H1 (cell line): ENCODE data around the gene ARHGAP21. TPM values are rescaled to one million over a fixed set of nuclear protein-coding genes. Genes with fewer than 3 reads are reported as not detected.

ENCODE experiments used
- CTCF ChIA-PET: fragments of 300-600 bp; sonication (Branson Sonifier 250); formaldehyde crosslinking; loops from one replicate; lab custom pipeline; 2021; ENCODE audit not compliant: partially characterized antibody; lab: Charles Lee
- POLR2A ChIA-PET: fragments of 300-600 bp; sonication (Branson Sonifier 250); formaldehyde crosslinking; loops from one replicate; lab custom pipeline; 2021; ENCODE audit warnings: inconsistent platforms; ENCODE audit not compliant: partially characterized antibody; lab: Charles Lee
- DNase-seq, 2 experiments: peaks; one replicate each; pipeline versions ENCODE4 v3.0.0 to v3.0.0-alpha.2; 2010 to 2022; ENCODE audit warnings: low spot score in 2 of 2, low read depth in 1 of 2, mixed read lengths in 1 of 2
- FAIRE-seq: peaks from 2 replicates; lab custom pipeline; 2011; peaks lifted over from hg19 to GRCh38; lab: Jason Lieb, UNC
- H2AFZ ChIP-seq: 2 replicates; pipeline ENCODE4 v1.8.1; 2012; ENCODE audit warnings: low read length, inconsistent platforms
- H2AK5ac ChIP-seq: 2 replicates; pipeline ENCODE4 v1.6.1; 2013; ENCODE audit warnings: low read depth, low read length
- H2BK120ac ChIP-seq: replicated peaks from 2 replicates; pipeline ENCODE3; 2013; ENCODE audit warnings: low read depth, low read length, inconsistent platforms
- H2BK12ac ChIP-seq: 2 replicates; pipeline ENCODE4 v1.6.1; 2013; ENCODE audit warnings: low read depth, low read length
- H2BK15ac ChIP-seq: 2 replicates; pipeline ENCODE4 v1.6.1; 2013; ENCODE audit warnings: low read length
- H2BK20ac ChIP-seq: 2 replicates; pipeline ENCODE4 v1.6.1; 2013; ENCODE audit warnings: low read length
- H2BK5ac ChIP-seq: 2 replicates; pipeline ENCODE4 v1.6.1; 2013; ENCODE audit warnings: low read depth, low read length
- H3K14ac ChIP-seq: 2 replicates; pipeline ENCODE4 v1.6.1; 2013; ENCODE audit warnings: inconsistent platforms; ENCODE audit not compliant: insufficient read length
- H3K18ac ChIP-seq: 2 replicates; pipeline ENCODE4 v1.6.1; 2013; ENCODE audit warnings: low read length; ENCODE audit errors: extremely low read depth
- H3K23ac ChIP-seq: 2 replicates; pipeline ENCODE4 v1.6.1; 2013; ENCODE audit warnings: inconsistent platforms; ENCODE audit not compliant: insufficient read length
- H3K23me2 ChIP-seq: 2 replicates; pipeline ENCODE4 v1.6.1; 2013; ENCODE audit warnings: low read depth, low read length
- H3K27ac ChIP-seq: 2 replicates; pipeline ENCODE4 v1.6.1; 2011; ENCODE audit warnings: low read depth, low read length, inconsistent platforms
- H3K27me3 ChIP-seq, 4 experiments: replicated peaks in 1 of 4; 1 replicate in 1 of 4; 2 replicates in 3 of 4; pipeline versions ENCODE4 v1.6.1 to v1.8.1; 2011 to 2013; ENCODE audit warnings: low read length in 3 of 4, mild to moderate bottlenecking in 3 of 4, inconsistent platforms in 2 of 4, mixed read lengths in 2 of 4, moderate library complexity in 1 of 4; ENCODE audit not compliant: control insufficient read depth in 3 of 4, insufficient read depth in 3 of 4; ENCODE audit errors: extremely low read depth in 1 of 4
- H3K36me3 ChIP-seq, 4 experiments: 2 replicates each; pipeline versions ENCODE4 v1.6.1 to v1.8.1; 2011 to 2013; ENCODE audit warnings: mild to moderate bottlenecking in 4 of 4, low read length in 3 of 4, moderate library complexity in 2 of 4, control low read depth in 1 of 4, inconsistent platforms in 1 of 4; ENCODE audit not compliant: insufficient read depth in 4 of 4, control insufficient read depth in 2 of 4
- H3K4ac ChIP-seq: replicated peaks from 2 replicates; pipeline ENCODE3; 2013; ENCODE audit warnings: low read length, low read depth, mixed read lengths, inconsistent platforms; ENCODE audit not compliant: insufficient read length
- H3K4me1 ChIP-seq, 4 experiments: replicated peaks in 1 of 4; 1 replicate in 1 of 4; 2 replicates in 3 of 4; pipeline versions ENCODE4 v1.6.1 to v1.8.1; 2011 to 2013; ENCODE audit warnings: low read length in 3 of 4, inconsistent platforms in 2 of 4, mixed read lengths in 1 of 4; ENCODE audit not compliant: insufficient read depth in 4 of 4, control insufficient read depth in 3 of 4
- H3K4me2 ChIP-seq, 2 experiments: 2 replicates each; pipeline versions ENCODE4 v1.6.1 to v1.8.1; 2011 to 2013; ENCODE audit warnings: low read depth in 2 of 2, low read length in 2 of 2, control low read depth in 1 of 2, inconsistent platforms in 1 of 2, mild to moderate bottlenecking in 1 of 2; ENCODE audit not compliant: insufficient read depth in 1 of 2
- H3K4me3 ChIP-seq, 4 experiments: fragments of 200-600, 300-600 bp in 1 of 4; sonication (generic), shearing (Covaris generic), sonication (Bioruptor Twin) in 1 of 4; 2 replicates each; pipeline versions ENCODE4 v1.5.1 to v1.8.1; 2011 to 2016; ENCODE audit warnings: low read length in 4 of 4, low read depth in 3 of 4, control low read depth in 2 of 4, inconsistent platforms in 2 of 4, mild to moderate bottlenecking in 2 of 4, mixed read lengths in 1 of 4, moderate library complexity in 1 of 4; ENCODE audit not compliant: insufficient read depth in 2 of 4; ENCODE audit errors: extremely low read depth in 1 of 4
- H3K56ac ChIP-seq: replicated peaks from 2 replicates; pipeline ENCODE3; 2013; ENCODE audit warnings: low read depth, mild to moderate bottlenecking, mixed read lengths, low read length, inconsistent platforms; ENCODE audit not compliant: insufficient read length
- H3K79me1 ChIP-seq: 2 replicates; pipeline ENCODE4 v1.6.1; 2013; ENCODE audit warnings: low read depth, low read length, control low read depth
- H3K79me2 ChIP-seq, 2 experiments: 2 replicates each; pipeline versions ENCODE4 v1.6.1 to v1.8.1; 2012 to 2013; ENCODE audit warnings: low read length in 2 of 2, mild to moderate bottlenecking in 2 of 2, inconsistent platforms in 1 of 2; ENCODE audit not compliant: insufficient read depth in 2 of 2, control insufficient read depth in 1 of 2
- H3K9ac ChIP-seq, 4 experiments: replicated peaks in 1 of 4; 1 replicate in 1 of 4; 2 replicates in 3 of 4; pipeline versions ENCODE4 v1.6.1 to v1.8.1; 2011 to 2013; ENCODE audit warnings: low read depth in 3 of 4, low read length in 3 of 4, control low read depth in 2 of 4, mild to moderate bottlenecking in 2 of 4, moderate library complexity in 2 of 4, inconsistent platforms in 1 of 4; ENCODE audit errors: extremely low read depth in 1 of 4
- H3K9me3 ChIP-seq, 2 experiments: 2 replicates each; pipeline versions ENCODE4 v1.6.1 to v1.8.1; 2012 to 2013; ENCODE audit warnings: mild to moderate bottlenecking in 2 of 2, moderate library complexity in 2 of 2, control low read depth in 1 of 2, inconsistent platforms in 1 of 2, low read depth in 1 of 2, low read length in 1 of 2, mixed read lengths in 1 of 2; ENCODE audit not compliant: insufficient read depth in 2 of 2
- H4K20me1 ChIP-seq, 2 experiments: replicated peaks in 1 of 2; 2 replicates each; pipeline versions ENCODE3 to v1.8.1; 2011 to 2013; ENCODE audit warnings: inconsistent platforms in 2 of 2, low read length in 2 of 2, mild to moderate bottlenecking in 1 of 2; ENCODE audit not compliant: insufficient read depth in 2 of 2, control insufficient read depth in 1 of 2
- H4K5ac ChIP-seq: 2 replicates; pipeline ENCODE4 v1.6.1; 2013; ENCODE audit warnings: low read length, low read depth, mixed read lengths, inconsistent platforms; ENCODE audit not compliant: insufficient read length
- H4K8ac ChIP-seq: 2 replicates; pipeline ENCODE4 v1.8.0; 2013; ENCODE audit warnings: mild to moderate bottlenecking, moderate library complexity, low read length, inconsistent platforms; ENCODE audit not compliant: insufficient read depth; ENCODE audit errors: extremely low read depth
- H4K91ac ChIP-seq: replicated peaks from 2 replicates; pipeline ENCODE3; 2013; ENCODE audit warnings: low read length, mixed read lengths, inconsistent platforms; ENCODE audit not compliant: insufficient read length
- ASH2L ChIP-seq: fragments of 200-600, 300-600 bp; sonication (generic); IDR thresholded peaks from one replicate; pipeline ENCODE4 v1.7.1; 2017; ENCODE audit warnings: low read length
- CREB1 ChIP-seq: IDR thresholded peaks from 2 replicates; pipeline ENCODE4 v1.6.1; 2012; ENCODE audit warnings: inconsistent platforms
- GTF2F1 ChIP-seq: IDR thresholded peaks from 2 replicates; pipeline ENCODE4 v1.6.1; 2012; ENCODE audit warnings: low read depth, low read length, improper control_type of control experiment, borderline replicate concordance
- JUN ChIP-seq: IDR thresholded peaks from 2 replicates; pipeline ENCODE4 v1.6.1; 2011; ENCODE audit warnings: low read depth, mild to moderate bottlenecking, improper control_type of control experiment, low read length
- JUND ChIP-seq: IDR thresholded peaks from 2 replicates; pipeline ENCODE4 v1.6.1; 2011; ENCODE audit warnings: mild to moderate bottlenecking, improper control_type of control experiment, low read length
- KDM1A ChIP-seq: fragments of 200-600, 300-600 bp; sonication (generic); IDR thresholded peaks from 2 replicates; pipeline ENCODE4 v1.7.1; 2016; ENCODE audit warnings: mild to moderate bottlenecking, low read length, borderline replicate concordance
- POLR2AphosphoS5 ChIP-seq: IDR thresholded peaks from 2 replicates; pipeline ENCODE4 v1.6.1; 2011; ENCODE audit warnings: low read depth, low read length
- RXRA ChIP-seq: IDR thresholded peaks from 2 replicates; pipeline ENCODE4 v1.6.1; 2011; ENCODE audit warnings: low read depth, mild to moderate bottlenecking, low read length, moderate library complexity; ENCODE audit not compliant: insufficient read depth
- SIRT6 ChIP-seq: IDR thresholded peaks from one replicate; pipeline ENCODE4 v1.7.1; 2012; ENCODE audit warnings: low read length, inconsistent platforms
- SP1 ChIP-seq: IDR thresholded peaks from 2 replicates; pipeline ENCODE4 v1.6.1; 2011; ENCODE audit warnings: low read depth, low read length
- WGBS, 2 experiments: shearing (Covaris generic) in 1 of 2; methylation state at CpG; one replicate each; pipeline versions ENCODE4 v1.1.6 to v1.1.7; 2013 to 2015; ENCODE audit warnings: low lambda C conversion rate in 2 of 2, mixed read lengths in 2 of 2, inconsistent platforms in 1 of 2, low coverage in 1 of 2, missing lambda C conversion rate in 1 of 2; ENCODE audit not compliant: insufficient replicate concordance in 2 of 2, insufficient coverage in 1 of 2, insufficient read length in 1 of 2; ENCODE audit errors: extremely low coverage in 1 of 2, missing lambda C conversion rate in 1 of 2; 5-methylcytosine and 5-hydroxymethylcytosine counted together
- polyA plus RNA-seq, 7 experiments: library from polyadenylated mRNA; depleted of rRNA in 3 of 7; stranded (reverse) in 5 of 7; unstranded in 2 of 7; fragments of >200 nt in 5 of 7; fragments of 200-250 nt in 2 of 7; gene quantifications; 1 replicate in 5 of 7; 2 replicates in 1 of 7; 4 replicates in 1 of 7; pipeline versions ENCODE4 v1.2.1 to v1.2.3, GENCODE V29; 2011 to 2013; ENCODE audit warnings: missing spikeins in 2 of 7, mixed read lengths in 2 of 7
- total RNA-seq: library from RNA; stranded (reverse); fragmentation: NEBNext Ultra II Directional; extraction: Animal tissue kit (Norgen Biotek cat#: 25700); gene quantifications from 2 replicates; pipeline ENCODE4 v1.2.1, GENCODE V29; 2021
- TF ChIP-seq, protein P1 (sequence below): IDR thresholded peaks from 2 replicates; pipeline ENCODE4 v1.6.1; 2012; ENCODE audit warnings: inconsistent platforms
- TF ChIP-seq, protein P2 (sequence below), 3 experiments: IDR thresholded peaks; 1 replicate in 2 of 3; 2 replicates in 1 of 3; pipeline versions ENCODE4 v1.5.1 to v1.6.1; 2011; ENCODE audit warnings: low read length in 3 of 3, mild to moderate bottlenecking in 3 of 3, inconsistent platforms in 2 of 3, low read depth in 1 of 3, moderate library complexity in 1 of 3; ENCODE audit not compliant: insufficient read depth in 1 of 3; ENCODE audit errors: control extremely low read depth in 1 of 3

The ARHGAP21 gene
- total and polyA plus RNA-seq, 2 of the 8 experiments (the other 6 are each of a cell fraction or from before 2014, with no cell fraction given) = 14.4 to 35.3 TPM

DNA sequence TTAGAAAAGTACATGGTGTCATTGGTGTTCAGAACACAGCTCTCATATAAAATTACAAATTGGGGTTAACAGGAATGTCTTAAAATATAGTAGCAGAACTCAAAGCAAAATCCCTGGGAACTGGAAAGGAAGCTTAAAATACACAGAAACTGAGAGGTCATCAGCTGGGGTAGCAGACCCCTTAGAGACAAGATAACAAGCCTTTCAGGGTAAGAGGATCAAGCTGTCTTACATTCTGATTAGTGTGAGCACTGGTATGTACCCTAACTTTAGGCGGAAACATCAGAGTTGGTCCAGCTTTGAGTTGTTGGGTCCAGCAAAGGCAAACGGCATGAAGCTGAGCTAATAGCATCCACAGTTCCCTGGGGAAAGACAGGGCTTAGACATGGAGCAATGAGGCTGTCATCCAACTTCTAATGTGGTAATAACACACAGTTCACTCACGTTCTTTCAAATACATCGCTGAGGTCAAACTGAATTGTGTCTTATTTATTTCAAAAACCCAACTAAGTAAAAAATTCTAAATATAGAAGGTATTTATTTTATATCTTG lies 32.6 kb downstream of the ARHGAP21 start:
- H3K4me2 ChIP-seq = no peak overlapping the region
- no peak overlapping the region for H3K9ac ChIP-seq
- H3K79me1 ChIP-seq = peaks cover 2% of the 10 kb centered on the region; the same call in 1 of the 2 replicates
- H2AK5ac ChIP-seq = no peak overlapping the region
- no peak overlapping the region for H2BK5ac ChIP-seq
- H3K23ac ChIP-seq = no peak overlapping the region
- H2BK15ac ChIP-seq = no peak overlapping the region
- no peak overlapping the region for H3K4ac ChIP-seq
- no peak overlapping the region for H2AFZ ChIP-seq
- no peaks in the 10 kb centered on the region for H3K4me1 ChIP-seq
- H2BK120ac ChIP-seq = no peak overlapping the region
- no peak overlapping the region for H3K14ac ChIP-seq
- DNase-seq = no peak
- no peaks in the 10 kb centered on the region for H3K36me3 ChIP-seq
- H3K27ac ChIP-seq = no peak overlapping the region
- no peak overlapping the region for H3K4me3 ChIP-seq
- H3K18ac ChIP-seq = no peak overlapping the region
- no peak overlapping the region for H2BK12ac ChIP-seq
- POLR2A ChIA-PET = no interaction called here
- no peak overlapping the region for H4K5ac ChIP-seq
- FAIRE-seq = no peak
- WGBS, 2 experiments = 87% methylated on average over 4 of the region's 4 CpGs; no CpG with 5 or more reads in 1 of the 2 experiments
- no peaks in the 10 kb centered on the region for H3K27me3 ChIP-seq
- no peak overlapping the region for H3K56ac ChIP-seq
- no peak overlapping the region for H4K8ac ChIP-seq
- H3K79me2 ChIP-seq = peaks cover 0 to 40% of the 10 kb centered on the region in 2 experiments; a peak in 2 of 4 replicates
- TF ChIP-seq GTF2F1 (no peak), SIRT6 (no peak), ASH2L (no peak), POLR2AphosphoS5 (no peak), SP1 (no peak), RXRA (no peak), CREB1 (no peak), JUN (no peak), JUND (no peak), KDM1A (no peak)
- TF ChIP-seq, protein P1, sequence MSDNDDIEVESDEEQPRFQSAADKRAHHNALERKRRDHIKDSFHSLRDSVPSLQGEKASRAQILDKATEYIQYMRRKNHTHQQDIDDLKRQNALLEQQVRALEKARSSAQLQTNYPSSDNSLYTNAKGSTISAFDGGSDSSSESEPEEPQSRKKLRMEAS = no peak
- TF ChIP-seq, protein P2, sequence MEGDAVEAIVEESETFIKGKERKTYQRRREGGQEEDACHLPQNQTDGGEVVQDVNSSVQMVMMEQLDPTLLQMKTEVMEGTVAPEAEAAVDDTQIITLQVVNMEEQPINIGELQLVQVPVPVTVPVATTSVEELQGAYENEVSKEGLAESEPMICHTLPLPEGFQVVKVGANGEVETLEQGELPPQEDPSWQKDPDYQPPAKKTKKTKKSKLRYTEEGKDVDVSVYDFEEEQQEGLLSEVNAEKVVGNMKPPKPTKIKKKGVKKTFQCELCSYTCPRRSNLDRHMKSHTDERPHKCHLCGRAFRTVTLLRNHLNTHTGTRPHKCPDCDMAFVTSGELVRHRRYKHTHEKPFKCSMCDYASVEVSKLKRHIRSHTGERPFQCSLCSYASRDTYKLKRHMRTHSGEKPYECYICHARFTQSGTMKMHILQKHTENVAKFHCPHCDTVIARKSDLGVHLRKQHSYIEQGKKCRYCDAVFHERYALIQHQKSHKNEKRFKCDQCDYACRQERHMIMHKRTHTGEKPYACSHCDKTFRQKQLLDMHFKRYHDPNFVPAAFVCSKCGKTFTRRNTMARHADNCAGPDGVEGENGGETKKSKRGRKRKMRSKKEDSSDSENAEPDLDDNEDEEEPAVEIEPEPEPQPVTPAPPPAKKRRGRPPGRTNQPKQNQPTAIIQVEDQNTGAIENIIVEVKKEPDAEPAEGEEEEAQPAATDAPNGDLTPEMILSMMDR (IDR thresholded peaks at IDR 0.05; ENCODE audit: control extremely low read depth in 1 of 3, insufficient read depth in 1 of 3, low read depth in 1 of 3, low read length in 3 of 3) = no peak
- H3K23me2 ChIP-seq = no peaks in the 10 kb centered on the region; the same call in 1 of the 2 replicates
- H3K9me3 ChIP-seq = no peaks in the 10 kb centered on the region
- no peak overlapping the region for H2BK20ac ChIP-seq
- no peak overlapping the region for H4K91ac ChIP-seq
- peaks cover 0 to 4% of the 10 kb centered on the region in 2 experiments for H4K20me1 ChIP-seq
- CTCF ChIA-PET = interaction anchor here (0.6 to 1.8 kb wide), 2 partner anchors 13 to 375 kb away, joined by 3 to 4 read pairs; no protein-coding TSS in a partner anchor
